Sigmoid colon (tissue), 4 donors: ENCODE data around the gene NRXN3.

Source experiments
- EP300 ChIP-seq, 4 donors: sonication (generic); formaldehyde crosslinking; IDR thresholded peaks; one replicate each; pipeline ENCODE4 v1.6.1; 2017; ENCODE audit warnings: antibody characterized with exemption in 4 of 4
- POLR2A ChIP-seq, 2 donors: fragments of 450-650 bp; IDR thresholded peaks; one replicate each; pipeline ENCODE4 v1.6.1; 2016; ENCODE audit warnings: antibody characterized with exemption in 2 of 2, mild to moderate bottlenecking in 2 of 2, moderate library complexity in 2 of 2
- POLR2AphosphoS5 ChIP-seq, 4 donors: sonication (generic); formaldehyde crosslinking; IDR thresholded peaks; one replicate each; pipeline ENCODE4 v1.6.1; 2017; ENCODE audit warnings: antibody characterized with exemption in 4 of 4
- TF ChIP-seq, protein P1 (sequence below), 4 experiments: fragments of 450-650 bp in 3 of 4; fragments of 200-600 bp in 1 of 4; IDR thresholded peaks; one replicate each; pipeline ENCODE4 v1.5.1; 2016 to 2019; ENCODE audit warnings: antibody characterized with exemption in 4 of 4, mild to moderate bottlenecking in 3 of 4, moderate library complexity in 2 of 4

DNA sequence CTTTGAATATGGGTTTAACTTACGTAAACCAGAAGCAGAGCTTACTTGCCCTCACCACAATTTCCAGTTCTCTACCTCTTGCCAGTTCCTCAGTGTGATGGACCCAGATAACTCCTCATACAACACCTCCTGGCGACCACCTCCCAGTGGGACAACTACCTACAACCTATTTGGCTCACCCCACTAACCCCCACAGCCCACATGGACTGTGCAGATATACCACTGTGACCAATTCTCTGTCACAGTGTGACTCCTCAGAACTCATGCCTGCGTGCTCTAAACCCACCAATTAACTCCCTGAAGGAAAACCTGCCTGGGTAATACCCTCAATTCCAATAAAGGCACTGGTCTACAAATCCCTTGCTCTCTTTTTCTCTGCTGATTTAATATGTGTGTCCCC, 1729.4 kb downstream of the NRXN3 start:
- no peak for TF ChIP-seq POLR2AphosphoS5 (IDR thresholded peaks at IDR 0.05)
- TF ChIP-seq POLR2A (IDR thresholded peaks at IDR 0.05), result no peak
- TF ChIP-seq, protein P1, sequence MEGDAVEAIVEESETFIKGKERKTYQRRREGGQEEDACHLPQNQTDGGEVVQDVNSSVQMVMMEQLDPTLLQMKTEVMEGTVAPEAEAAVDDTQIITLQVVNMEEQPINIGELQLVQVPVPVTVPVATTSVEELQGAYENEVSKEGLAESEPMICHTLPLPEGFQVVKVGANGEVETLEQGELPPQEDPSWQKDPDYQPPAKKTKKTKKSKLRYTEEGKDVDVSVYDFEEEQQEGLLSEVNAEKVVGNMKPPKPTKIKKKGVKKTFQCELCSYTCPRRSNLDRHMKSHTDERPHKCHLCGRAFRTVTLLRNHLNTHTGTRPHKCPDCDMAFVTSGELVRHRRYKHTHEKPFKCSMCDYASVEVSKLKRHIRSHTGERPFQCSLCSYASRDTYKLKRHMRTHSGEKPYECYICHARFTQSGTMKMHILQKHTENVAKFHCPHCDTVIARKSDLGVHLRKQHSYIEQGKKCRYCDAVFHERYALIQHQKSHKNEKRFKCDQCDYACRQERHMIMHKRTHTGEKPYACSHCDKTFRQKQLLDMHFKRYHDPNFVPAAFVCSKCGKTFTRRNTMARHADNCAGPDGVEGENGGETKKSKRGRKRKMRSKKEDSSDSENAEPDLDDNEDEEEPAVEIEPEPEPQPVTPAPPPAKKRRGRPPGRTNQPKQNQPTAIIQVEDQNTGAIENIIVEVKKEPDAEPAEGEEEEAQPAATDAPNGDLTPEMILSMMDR (IDR thresholded peaks at IDR 0.05), result no peak
- TF ChIP-seq EP300 (IDR thresholded peaks at IDR 0.05), result no peak
